Left renal cortex interstitium (tissue), 4 donors: Measurements from ENCODE around the gene STEAP4. TPM values are rescaled to one million over a fixed set of nuclear protein-coding genes. Genes with fewer than 3 reads are reported as not detected.

Experiments used
- DNase-seq, 4 donors: peaks; one replicate each; pipeline ENCODE4 v3.0.0-alpha.2; 2013; ENCODE audit warnings: low read depth in 4 of 4, low spot score in 2 of 4, missing footprints in 1 of 4
- polyA plus RNA-seq, 4 donors: library from polyadenylated mRNA; unstranded; fragments of 120-200 nt; gene quantifications; one replicate each; pipeline ENCODE4 v1.2.1, GENCODE V29; 2013; ENCODE audit not compliant: insufficient read length in 4 of 4

The STEAP4 gene
- polyA plus RNA-seq, 4 donors, result 0.05 to 0.38 (median 0.17) TPM

- no peak for DNase-seq
Measured at GRCh38 chr7:88224601-88225275, 82.0 kb downstream of the STEAP4 start.

GRCh38 chr7:88223265-88223664 is 83.4 kb downstream of the STEAP4 start:
- DNase-seq, result no peak

Other genes with a start within 250 kb of the STEAP4 start
- gene SRI, start 86.9 kb downstream of the STEAP4 start, polyA plus RNA-seq, result 100 to 1,000 TPM; 131 to 182 (median 139) TPM